ENCODE data around the gene TAF8. TPM values are rescaled to one million over a fixed set of nuclear protein-coding genes. Genes with fewer than 3 reads are reported as not detected.

TAF8 gene
- total RNA-seq, 2 experiments from 2014 or later: 30.1 to 34.7 TPM

- POLR2A ChIA-PET: no interaction called here
- Mint-ChIP-seq H3K36me3 (ENCODE audit: low read depth) (no peaks in the 10 kb centered on the region), H3K9me3 (no peaks in the 10 kb centered on the region), H3K4me3 (peak overlapping the region; percentile 42), H3K27me3 (no peaks in the 10 kb centered on the region), H3K4me1 (ENCODE audit: low read depth) (peaks cover 8% of the 10 kb centered on the region), H3K27ac (no peak overlapping the region)
- DNase-seq: no peak
- no peak for TF ChIP-seq CTCF (IDR thresholded peaks at IDR 0.05)
- Histone ChIP-seq H3K4me1 (ENCODE audit: insufficient read depth, low read length) (peaks cover 11% of the 10 kb centered on the region), H3K27me3 (ENCODE audit: control insufficient read depth in 1 of 2, insufficient read depth in 2 of 2, low read length in 2 of 2) (no peaks in the 10 kb centered on the region), H3K27ac (ENCODE audit: low read depth in 1 of 2, low read length in 2 of 2) (no peak overlapping the region), H3K4me3 (ENCODE audit: low read length) (no peak overlapping the region), H3K9me3 (ENCODE audit: control insufficient read depth in 1 of 2, insufficient read depth in 1 of 2, low read length in 2 of 2) (no peaks in the 10 kb centered on the region), H3K36me3 (ENCODE audit: insufficient read depth, low read length) (no peaks in the 10 kb centered on the region)
- intact Hi-C loops (cut with DNase I, micrococcal nuclease): no loop called here
- ATAC-seq (ENCODE audit: poor library complexity): no peak
- CTCF ChIA-PET: no interaction called here
Measured at GRCh38 chr6:42106112-42107023, 56.0 kb downstream of the TAF8 start.

GRCh38 chr6:42108071-42108470 lies 57.7 kb downstream of the TAF8 start:
- H3K4me3 ChIP-seq (ENCODE audit: low read length): no peak overlapping the region
- no peak overlapping the region for H3K27ac ChIP-seq (ENCODE audit: low read depth in 1 of 2, low read length in 2 of 2)
- DNase-seq (no peak), ATAC-seq (ENCODE audit: poor library complexity) (no peak)
- no peaks in the 10 kb centered on the region for H3K27me3 Mint-ChIP-seq
- POLR2A ChIA-PET: no interaction called here
- no peaks in the 10 kb centered on the region for H3K36me3 Mint-ChIP-seq (ENCODE audit: low read depth)
- CTCF ChIA-PET: no interaction called here
- H3K9me3 Mint-ChIP-seq: no peaks in the 10 kb centered on the region
- no peaks in the 10 kb centered on the region for H3K36me3 ChIP-seq (ENCODE audit: insufficient read depth, low read length)
- no peak for TF ChIP-seq CTCF (IDR thresholded peaks at IDR 0.05)
- peaks cover 11% of the 10 kb centered on the region for H3K4me1 ChIP-seq (ENCODE audit: insufficient read depth, low read length)
- no peaks in the 10 kb centered on the region for H3K9me3 ChIP-seq (ENCODE audit: control insufficient read depth in 1 of 2, insufficient read depth in 1 of 2, low read length in 2 of 2)
- no peaks in the 10 kb centered on the region for H3K27me3 ChIP-seq (ENCODE audit: control insufficient read depth in 1 of 2, insufficient read depth in 2 of 2, low read length in 2 of 2)
- intact Hi-C loops (cut with DNase I, micrococcal nuclease): no loop called here
- H3K4me1 Mint-ChIP-seq (ENCODE audit: low read depth): peaks cover 8% of the 10 kb centered on the region
- peak overlapping the region; percentile 27 for H3K4me3 Mint-ChIP-seq
- H3K27ac Mint-ChIP-seq: no peak overlapping the region

- Mint-ChIP-seq H3K4me3 (no peak overlapping the region), H3K9me3 (no peaks in the 10 kb centered on the region), H3K36me3 (ENCODE audit: low read depth) (no peaks in the 10 kb centered on the region), H3K27me3 (no peaks in the 10 kb centered on the region), H3K4me1 (ENCODE audit: low read depth) (no peaks in the 10 kb centered on the region), H3K27ac (no peak overlapping the region)
- H3K36me3 ChIP-seq (ENCODE audit: insufficient read depth, low read length): no peaks in the 10 kb centered on the region
- TF ChIP-seq CTCF (IDR thresholded peaks at IDR 0.05): no peak
- ChIA-PET CTCF (no interaction called here), POLR2A (no interaction called here)
- peaks cover 0 to 2% of the 10 kb centered on the region in 2 experiments for H3K27me3 ChIP-seq (ENCODE audit: control insufficient read depth in 1 of 2, insufficient read depth in 2 of 2, low read length in 2 of 2)
- DNase-seq: no peak
- intact Hi-C loops (cut with DNase I, micrococcal nuclease): no loop called here
- H3K4me3 ChIP-seq (ENCODE audit: low read length): no peak overlapping the region
- H3K9me3 ChIP-seq (ENCODE audit: control insufficient read depth in 1 of 2, insufficient read depth in 1 of 2, low read length in 2 of 2): no peaks in the 10 kb centered on the region
- no peak for ATAC-seq (ENCODE audit: poor library complexity)
- no peaks in the 10 kb centered on the region for H3K4me1 ChIP-seq (ENCODE audit: insufficient read depth, low read length)
- H3K27ac ChIP-seq (ENCODE audit: low read depth in 1 of 2, low read length in 2 of 2): no peak overlapping the region
Measured at GRCh38 chr6:42110683-42111082, 60.4 kb downstream of the TAF8 start.
